Liver (tissue), 9 donors: Measurements from ENCODE around the gene PTBP3. TPM values are rescaled to one million over a fixed set of nuclear protein-coding genes. Genes with fewer than 3 reads are reported as not detected.

ENCODE experiments used
- DNase-seq: peaks from one replicate; pipeline ENCODE4 v3.0.0-alpha.2; 2017; ENCODE audit warnings: low spot score
- H3K27ac ChIP-seq, 2 donors: one replicate each; pipeline ENCODE4 v1.7.0; 2013; ENCODE audit warnings: inconsistent platforms in 2 of 2, low read length in 2 of 2, control low read depth in 1 of 2, low read depth in 1 of 2, mild to moderate bottlenecking in 1 of 2
- H3K27me3 ChIP-seq, 4 donors: one replicate each; pipeline versions ENCODE4 v1.6.1 to v1.7.0; 2013; ENCODE audit warnings: low read length in 3 of 4, inconsistent platforms in 1 of 4, mild to moderate bottlenecking in 1 of 4, moderate library complexity in 1 of 4; ENCODE audit not compliant: control insufficient read depth in 4 of 4, insufficient read depth in 4 of 4
- H3K36me3 ChIP-seq, 4 donors: one replicate each; pipeline versions ENCODE4 v1.6.1 to v1.7.0; 2013; ENCODE audit warnings: low read length in 3 of 4, mild to moderate bottlenecking in 3 of 4, low read depth in 1 of 4, moderate library complexity in 1 of 4; ENCODE audit not compliant: control insufficient read depth in 4 of 4, insufficient read depth in 3 of 4
- H3K4me1 ChIP-seq, 4 donors: one replicate each; pipeline versions ENCODE4 v1.6.1 to v1.7.0; 2013; ENCODE audit warnings: low read length in 3 of 4, mild to moderate bottlenecking in 3 of 4, moderate library complexity in 1 of 4; ENCODE audit not compliant: control insufficient read depth in 4 of 4, insufficient read depth in 4 of 4
- H3K4me3 ChIP-seq, 3 donors: one replicate each; pipeline versions ENCODE4 v1.6.1 to v1.7.0; 2013; ENCODE audit warnings: low read length in 3 of 3, control low read depth in 1 of 3, low read depth in 1 of 3, mild to moderate bottlenecking in 1 of 3
- H3K9ac ChIP-seq, 2 donors: one replicate each; pipeline ENCODE4 v1.7.0; 2013; ENCODE audit warnings: low read length in 2 of 2, mild to moderate bottlenecking in 2 of 2, moderate library complexity in 2 of 2, control low read depth in 1 of 2, low read depth in 1 of 2
- H3K9me3 ChIP-seq, 4 donors: one replicate each; pipeline versions ENCODE4 v1.6.1 to v1.7.0; 2013; ENCODE audit warnings: low read length in 3 of 4; ENCODE audit not compliant: control insufficient read depth in 4 of 4
- ATF3 ChIP-seq: IDR thresholded peaks from 2 replicates; pipeline ENCODE4 v1.6.1; 2016; ENCODE audit warnings: antibody characterized with exemption
- CTCF ChIP-seq: fragments of 150-350 bp; IDR thresholded peaks from 2 replicates; pipeline ENCODE4 v1.5.1; 2017; ENCODE audit warnings: improper control_type of control experiment, low read depth, low read length; ENCODE audit not compliant: missing input control
- EGR1 ChIP-seq, 2 donors: IDR thresholded peaks; 2 replicates each; pipeline ENCODE4 v1.6.1; 2016 to 2018; ENCODE audit warnings: antibody characterized with exemption in 2 of 2, low read depth in 2 of 2
- FOXA1 ChIP-seq: IDR thresholded peaks from 2 replicates; pipeline ENCODE4 v1.6.1; 2016; ENCODE audit warnings: antibody characterized with exemption
- FOXA2 ChIP-seq: IDR thresholded peaks from 2 replicates; pipeline ENCODE4 v1.6.1; 2016; ENCODE audit warnings: antibody characterized with exemption
- GABPA ChIP-seq, 2 donors: IDR thresholded peaks in 1 of 2; conservative IDR thresholded peaks in 1 of 2; 2 replicates each; pipeline ENCODE4 v1.6.1; 2016; ENCODE audit warnings: antibody characterized with exemption in 2 of 2, mild to moderate bottlenecking in 1 of 2, moderate library complexity in 1 of 2
- HNF4A ChIP-seq, 2 donors: conservative IDR thresholded peaks; 2 replicates each; pipeline ENCODE4 v1.6.1; 2016; ENCODE audit warnings: antibody characterized with exemption in 2 of 2, mild to moderate bottlenecking in 2 of 2
- HNF4G ChIP-seq: IDR thresholded peaks from 2 replicates; pipeline ENCODE4 v1.6.1; 2016; ENCODE audit warnings: antibody characterized with exemption
- JUND ChIP-seq, 2 donors: IDR thresholded peaks; 2 replicates each; pipeline ENCODE4 v1.6.1; 2016; ENCODE audit warnings: antibody characterized with exemption in 2 of 2
- NR2F2 ChIP-seq: IDR thresholded peaks from 2 replicates; pipeline ENCODE4 v1.6.1; 2016; ENCODE audit warnings: antibody characterized with exemption
- RAD21 ChIP-seq, 2 donors: IDR thresholded peaks; 2 replicates each; pipeline ENCODE4 v1.6.1; 2016; ENCODE audit warnings: antibody characterized with exemption in 2 of 2, mild to moderate bottlenecking in 2 of 2
- REST ChIP-seq: IDR thresholded peaks from 2 replicates; pipeline ENCODE4 v1.6.1; 2016; ENCODE audit warnings: antibody characterized with exemption, mild to moderate bottlenecking
- RXRA ChIP-seq, 2 donors: IDR thresholded peaks; 2 replicates each; pipeline ENCODE4 v1.6.1; 2017 to 2018; ENCODE audit warnings: antibody characterized with exemption in 2 of 2, mild to moderate bottlenecking in 1 of 2
- SP1 ChIP-seq: IDR thresholded peaks from 2 replicates; pipeline ENCODE4 v1.6.1; 2018; ENCODE audit warnings: antibody characterized with exemption, mild to moderate bottlenecking
- TAF1 ChIP-seq: conservative IDR thresholded peaks from 2 replicates; pipeline ENCODE4 v1.6.1; 2016; ENCODE audit warnings: antibody characterized with exemption, mild to moderate bottlenecking
- YY1 ChIP-seq: IDR thresholded peaks from 2 replicates; pipeline ENCODE4 v1.6.1; 2016; ENCODE audit warnings: antibody characterized with exemption, mild to moderate bottlenecking
- ZBTB33 ChIP-seq: IDR thresholded peaks from 2 replicates; pipeline ENCODE4 v1.6.1; 2016; ENCODE audit warnings: antibody characterized with exemption
- WGBS: extraction: QIAGEN DNeasy Blood & Tissue Kit; methylation state at CpG from one replicate; pipeline ENCODE4 v1.1.7; 2013; 5-methylcytosine and 5-hydroxymethylcytosine counted together
- polyA plus RNA-seq, 2 donors: library from polyadenylated mRNA; stranded (reverse) in 1 of 2; unstranded in 1 of 2; fragments of 200-250 nt in 1 of 2; fragments of >200 nt in 1 of 2; fragmentation: Nextera tagmentation in 1 of 2; extraction: Ambion mirVana in 1 of 2; gene quantifications; one replicate each; pipeline versions ENCODE4 v1.2.1 to v1.2.3, GENCODE V29; 2013 to 2015
- total RNA-seq, 2 donors: library from RNA; depleted of rRNA; stranded (reverse); fragments of >200 nt; gene quantifications; one replicate each; pipeline ENCODE4 v1.2.3, GENCODE V29; 2014
- donor health status: healthy.
- donor health status: healthy.
- donor health status: healthy.
- donor health status: healthy.
- donor health status: healthy.

Gene PTBP3
- total and polyA plus RNA-seq, 4 donors: 4.3 to 34.1 (median 9.2) TPM

GRCh38 chr9:112312139-112312538 lies 21.3 kb downstream of the PTBP3 start:
- peaks cover 0 to 15% (median 11%) of the 10 kb centered on the region in 4 donors for H3K4me1 ChIP-seq

More at GRCh38 chr9:112312139-112312538, 21.3 kb downstream of the PTBP3 start:
- Histone ChIP-seq H3K4me3 (no peak overlapping the region), H3K9me3 (no peaks in the 10 kb centered on the region), H3K36me3 (no peaks in the 10 kb centered on the region), H3K9ac (no peak overlapping the region), H3K27me3 (no peaks in the 10 kb centered on the region), H3K27ac (no peak overlapping the region)
- TF ChIP-seq CTCF (no peak), NR2F2 (no peak), TAF1 (no peak), FOXA1 (no peak), HNF4G (no peak), REST (no peak), FOXA2 (no peak), HNF4A (conservative IDR thresholded peaks at IDR 0.05) (no peak), EGR1 (IDR thresholded peaks at IDR 0.05; ENCODE audit: low read depth in 2 of 2) (no peak), GABPA (IDR thresholded peaks at IDR 0.05 in 1 of 2, conservative IDR thresholded peaks at IDR 0.05 in 1 of 2) (no peak), YY1 (no peak), ZBTB33 (no peak), RXRA (IDR thresholded peaks at IDR 0.05) (no peak), ATF3 (no peak), SP1 (no peak), JUND (IDR thresholded peaks at IDR 0.05) (no peak), RAD21 (IDR thresholded peaks at IDR 0.05) (no peak)
- WGBS: 84% methylated on average over 7 of the region's 7 CpGs
- no peak for DNase-seq
